Activated CD4-positive, alpha-beta T cell treated with anti-CD3 and anti-CD28 coated beads for 24 hours (primary cell): Measurements from ENCODE around the gene JAM2.
"Not testable (repeated sequence)": the region's sequence is repeated elsewhere in the genome, so short reads cannot be mapped to it uniquely, and the experiment has no call there.

Source experiments
- DNase-seq, 2 donors: peaks; one replicate each; pipeline ENCODE4 v3.0.0-alpha.2; 2020; ENCODE audit warnings: low read depth in 2 of 2

The JAM2 gene

GRCh38 chr21:25638660-25639550, at the start of gene JAM2:
JAM2 (plus strand) TSS chr21:25639258; CDS start chr21:25639822, 564 bp downstream.
- DNase-seq, result peak in 1 of 2 donors; percentile 32

- no peak for DNase-seq
Measured at GRCh38 chr21:25589887-25590286, 49.2 kb upstream of the JAM2 start.

- DNase-seq, result peak; percentile 75 to 80
Measured at GRCh38 chr21:25607151-25608043, 31.7 kb upstream of the JAM2 start, which contains the start of gene MRPL39. MRPL39 (minus strand) TSS chr21:25607481; CDS start chr21:25607475, 6 bp downstream.

GRCh38 chr21:25608044-25608737, 30.9 kb upstream of the JAM2 start:
- DNase-seq, result peak; percentile 61 to 67

GRCh38 chr21:25614441-25614840, 24.6 kb upstream of the JAM2 start:
- DNase-seq, result no peak

GRCh38 chr21:25615880-25616279, 23.2 kb upstream of the JAM2 start:
- no peak for DNase-seq

GRCh38 chr21:25619198-25619597, 19.9 kb upstream of the JAM2 start:
- DNase-seq, result no peak

GRCh38 chr21:25624511-25624910, 14.5 kb upstream of the JAM2 start:
- no peak for DNase-seq

- DNase-seq, result no peak
Measured at GRCh38 chr21:25625036-25625435, 14.0 kb upstream of the JAM2 start.

- not testable (repeated sequence) for DNase-seq
Measured at GRCh38 chr21:25625776-25626555, 13.1 kb upstream of the JAM2 start.

- DNase-seq, result no peak
Measured at GRCh38 chr21:25626757-25627156, 12.3 kb upstream of the JAM2 start.

GRCh38 chr21:25632296-25632695, 6.8 kb upstream of the JAM2 start:
- DNase-seq, result no peak

GRCh38 chr21:25635310-25635709, 3.7 kb upstream of the JAM2 start:
- DNase-seq, result no peak

GRCh38 chr21:25636727-25637126, 2.3 kb upstream of the JAM2 start:
- DNase-seq, result no peak

GRCh38 chr21:25637851-25638659, 1.0 kb upstream of the JAM2 start:
- DNase-seq, result no peak

- peak in 1 of 2 donors; percentile 19 for DNase-seq
Measured at GRCh38 chr21:25639551-25640201, 618 bp downstream of the JAM2 start.

GRCh38 chr21:25640202-25640942, 1.3 kb downstream of the JAM2 start:
- DNase-seq, result no peak

GRCh38 chr21:25640943-25641292, 1.9 kb downstream of the JAM2 start:
- DNase-seq, result no peak

- no peak for DNase-seq
Measured at GRCh38 chr21:25643486-25643885, 4.4 kb downstream of the JAM2 start.
